HG02938 (cell line): ENCODE measurements around the gene RGS6.

ENCODE experiments used
- ATAC-seq: cut with Tn5 transposase; IDR thresholded peaks from one replicate; pipeline ENCODE4 v1.9.1; 2021; ENCODE audit warnings: mild to moderate bottlenecking, moderate library complexity; ENCODE audit not compliant: unreplicated experiment

Gene RGS6

GRCh38 chr14:72008666-72009065, 76.4 kb downstream of the RGS6 start:
- ATAC-seq, result no peak

GRCh38 chr14:72010474-72010873, 78.2 kb downstream of the RGS6 start:
- no peak for ATAC-seq

GRCh38 chr14:72013721-72014345, 81.6 kb downstream of the RGS6 start:
- no peak for ATAC-seq

- ATAC-seq, result no peak
Observed at GRCh38 chr14:72014486-72014885, 82.3 kb downstream of the RGS6 start.

- no peak for ATAC-seq
Observed at GRCh38 chr14:72017290-72017689, 85.1 kb downstream of the RGS6 start.

GRCh38 chr14:72023128-72024042, 91.2 kb downstream of the RGS6 start:
- no peak for ATAC-seq

- no peak for ATAC-seq
Observed at GRCh38 chr14:72024043-72024407, 91.8 kb downstream of the RGS6 start.

GRCh38 chr14:72024504-72024903, 92.3 kb downstream of the RGS6 start:
- ATAC-seq, result no peak

GRCh38 chr14:72026536-72026935, 94.3 kb downstream of the RGS6 start:
- ATAC-seq, result no peak

GRCh38 chr14:72027061-72027460, 94.8 kb downstream of the RGS6 start:
- ATAC-seq, result no peak

GRCh38 chr14:72033365-72033764, 101.1 kb downstream of the RGS6 start:
- no peak for ATAC-seq

GRCh38 chr14:72040528-72040927, 108.3 kb downstream of the RGS6 start:
- no peak for ATAC-seq

GRCh38 chr14:72045271-72045670, 113.0 kb downstream of the RGS6 start:
- ATAC-seq, result no peak

- ATAC-seq, result no peak
Observed at GRCh38 chr14:72045885-72046284, 113.7 kb downstream of the RGS6 start.

GRCh38 chr14:72049462-72049861, 117.2 kb downstream of the RGS6 start:
- ATAC-seq, result no peak

- ATAC-seq, result no peak
Observed at GRCh38 chr14:72052356-72052755, 120.1 kb downstream of the RGS6 start.

- no peak for ATAC-seq
Observed at GRCh38 chr14:72053651-72054050, 121.4 kb downstream of the RGS6 start.

GRCh38 chr14:72054911-72055310, 122.7 kb downstream of the RGS6 start:
- no peak for ATAC-seq

GRCh38 chr14:72057701-72058285, 125.6 kb downstream of the RGS6 start:
- ATAC-seq, result no peak

GRCh38 chr14:72060460-72060859, 128.2 kb downstream of the RGS6 start:
- no peak for ATAC-seq

- no peak for ATAC-seq
Observed at GRCh38 chr14:72060917-72061316, 128.7 kb downstream of the RGS6 start.

- ATAC-seq, result no peak
Observed at GRCh38 chr14:72061718-72062117, 129.5 kb downstream of the RGS6 start.
